ENCODE data around the gene EXT2. TPM values are rescaled to one million over a fixed set of nuclear protein-coding genes. Genes with fewer than 3 reads are reported as not detected.

EXT2 gene
- polyA plus RNA-seq, 1 donor from 2014 or later: 77.5 TPM

DNA sequence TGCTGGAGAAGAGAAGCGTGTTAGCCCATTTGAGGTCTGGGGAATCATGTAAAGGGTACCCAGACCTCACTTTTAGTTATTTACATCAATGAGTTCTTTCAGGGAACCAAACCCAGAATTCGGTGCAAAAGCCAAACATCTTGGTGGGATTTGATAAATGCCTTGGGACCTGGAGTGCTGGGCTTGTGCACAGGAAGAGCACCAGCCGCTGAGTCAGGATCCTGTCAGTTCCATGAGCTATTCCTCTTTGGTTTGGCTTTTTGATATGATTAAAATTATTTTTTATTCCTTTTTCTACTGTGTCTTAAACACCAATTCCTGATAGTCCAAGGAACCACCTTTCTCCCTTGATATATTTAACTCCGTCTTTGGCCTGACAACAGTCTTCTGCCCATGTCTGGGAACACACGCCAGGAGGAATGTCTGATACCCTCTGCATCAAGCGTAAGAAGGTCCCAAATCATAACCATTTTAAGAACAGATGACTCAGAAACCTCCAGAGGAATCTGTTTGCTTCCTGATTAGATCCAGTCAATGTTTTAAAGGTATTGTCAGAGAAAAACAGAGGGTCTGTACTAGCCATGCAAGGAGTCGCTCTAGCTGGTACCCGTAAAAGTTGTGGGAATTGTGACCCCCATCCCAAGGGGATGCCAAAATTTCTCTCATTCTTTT, 149.3 kb downstream of the EXT2 start:
- Histone ChIP-seq H3K4me2 (ENCODE audit: low read length) (no peak overlapping the region), H3K27me3 (ENCODE audit: insufficient read depth, low read depth, low read length) (no peaks in the 10 kb centered on the region), H3K9me2 (ENCODE audit: insufficient read depth, low read length) (no peaks in the 10 kb centered on the region), H3K36me3 (ENCODE audit: insufficient read depth, low read length) (no peaks in the 10 kb centered on the region), H3F3A (ENCODE audit: insufficient read depth, low read length, poor library complexity, severe bottlenecking) (no peaks in the 10 kb centered on the region), H2AFZ (ENCODE audit: low read depth, low read length) (no peak overlapping the region), H4K20me1 (ENCODE audit: insufficient read depth) (no peaks in the 10 kb centered on the region), H3K4me3 (ENCODE audit: low read length) (no peak overlapping the region), H3K27ac (ENCODE audit: low read length) (no peak overlapping the region), H3K79me2 (replicated peaks; ENCODE audit: insufficient read depth, low read length) (no peaks in the 10 kb centered on the region), H3K9me3 (ENCODE audit: low read length) (no peaks in the 10 kb centered on the region), H3K9ac (ENCODE audit: low read length) (no peak overlapping the region)
- no peak for TF ChIP-seq EZH2 (IDR thresholded peaks at IDR 0.05; ENCODE audit: borderline replicate concordance, insufficient read depth, low read length, poor library complexity, severe bottlenecking)
- no peak for TF ChIP-seq TAF1 (IDR thresholded peaks at IDR 0.05; ENCODE audit: low read depth)
- no peak for TF ChIP-seq SMC3 (conservative IDR thresholded peaks at IDR 0.05; ENCODE audit: poor library complexity)
- TF ChIP-seq POLR2AphosphoS5 (IDR thresholded peaks at IDR 0.05): no peak
- TF ChIP-seq, protein P1, sequence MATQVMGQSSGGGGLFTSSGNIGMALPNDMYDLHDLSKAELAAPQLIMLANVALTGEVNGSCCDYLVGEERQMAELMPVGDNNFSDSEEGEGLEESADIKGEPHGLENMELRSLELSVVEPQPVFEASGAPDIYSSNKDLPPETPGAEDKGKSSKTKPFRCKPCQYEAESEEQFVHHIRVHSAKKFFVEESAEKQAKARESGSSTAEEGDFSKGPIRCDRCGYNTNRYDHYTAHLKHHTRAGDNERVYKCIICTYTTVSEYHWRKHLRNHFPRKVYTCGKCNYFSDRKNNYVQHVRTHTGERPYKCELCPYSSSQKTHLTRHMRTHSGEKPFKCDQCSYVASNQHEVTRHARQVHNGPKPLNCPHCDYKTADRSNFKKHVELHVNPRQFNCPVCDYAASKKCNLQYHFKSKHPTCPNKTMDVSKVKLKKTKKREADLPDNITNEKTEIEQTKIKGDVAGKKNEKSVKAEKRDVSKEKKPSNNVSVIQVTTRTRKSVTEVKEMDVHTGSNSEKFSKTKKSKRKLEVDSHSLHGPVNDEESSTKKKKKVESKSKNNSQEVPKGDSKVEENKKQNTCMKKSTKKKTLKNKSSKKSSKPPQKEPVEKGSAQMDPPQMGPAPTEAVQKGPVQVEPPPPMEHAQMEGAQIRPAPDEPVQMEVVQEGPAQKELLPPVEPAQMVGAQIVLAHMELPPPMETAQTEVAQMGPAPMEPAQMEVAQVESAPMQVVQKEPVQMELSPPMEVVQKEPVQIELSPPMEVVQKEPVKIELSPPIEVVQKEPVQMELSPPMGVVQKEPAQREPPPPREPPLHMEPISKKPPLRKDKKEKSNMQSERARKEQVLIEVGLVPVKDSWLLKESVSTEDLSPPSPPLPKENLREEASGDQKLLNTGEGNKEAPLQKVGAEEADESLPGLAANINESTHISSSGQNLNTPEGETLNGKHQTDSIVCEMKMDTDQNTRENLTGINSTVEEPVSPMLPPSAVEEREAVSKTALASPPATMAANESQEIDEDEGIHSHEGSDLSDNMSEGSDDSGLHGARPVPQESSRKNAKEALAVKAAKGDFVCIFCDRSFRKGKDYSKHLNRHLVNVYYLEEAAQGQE (IDR thresholded peaks at IDR 0.05; ENCODE audit: borderline replicate concordance): no peak
- no peak for TF ChIP-seq MXI1 (conservative IDR thresholded peaks at IDR 0.05; ENCODE audit: poor library complexity, severe bottlenecking)
- TF ChIP-seq RAD21 (conservative IDR thresholded peaks at IDR 0.05): no peak
- TF ChIP-seq, protein P2, sequence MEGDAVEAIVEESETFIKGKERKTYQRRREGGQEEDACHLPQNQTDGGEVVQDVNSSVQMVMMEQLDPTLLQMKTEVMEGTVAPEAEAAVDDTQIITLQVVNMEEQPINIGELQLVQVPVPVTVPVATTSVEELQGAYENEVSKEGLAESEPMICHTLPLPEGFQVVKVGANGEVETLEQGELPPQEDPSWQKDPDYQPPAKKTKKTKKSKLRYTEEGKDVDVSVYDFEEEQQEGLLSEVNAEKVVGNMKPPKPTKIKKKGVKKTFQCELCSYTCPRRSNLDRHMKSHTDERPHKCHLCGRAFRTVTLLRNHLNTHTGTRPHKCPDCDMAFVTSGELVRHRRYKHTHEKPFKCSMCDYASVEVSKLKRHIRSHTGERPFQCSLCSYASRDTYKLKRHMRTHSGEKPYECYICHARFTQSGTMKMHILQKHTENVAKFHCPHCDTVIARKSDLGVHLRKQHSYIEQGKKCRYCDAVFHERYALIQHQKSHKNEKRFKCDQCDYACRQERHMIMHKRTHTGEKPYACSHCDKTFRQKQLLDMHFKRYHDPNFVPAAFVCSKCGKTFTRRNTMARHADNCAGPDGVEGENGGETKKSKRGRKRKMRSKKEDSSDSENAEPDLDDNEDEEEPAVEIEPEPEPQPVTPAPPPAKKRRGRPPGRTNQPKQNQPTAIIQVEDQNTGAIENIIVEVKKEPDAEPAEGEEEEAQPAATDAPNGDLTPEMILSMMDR (IDR thresholded peaks at IDR 0.05; ENCODE audit: poor library complexity, severe bottlenecking): no peak
- no peak for TF ChIP-seq EP300 (conservative IDR thresholded peaks at IDR 0.05; ENCODE audit: poor library complexity, severe bottlenecking)

DNA sequence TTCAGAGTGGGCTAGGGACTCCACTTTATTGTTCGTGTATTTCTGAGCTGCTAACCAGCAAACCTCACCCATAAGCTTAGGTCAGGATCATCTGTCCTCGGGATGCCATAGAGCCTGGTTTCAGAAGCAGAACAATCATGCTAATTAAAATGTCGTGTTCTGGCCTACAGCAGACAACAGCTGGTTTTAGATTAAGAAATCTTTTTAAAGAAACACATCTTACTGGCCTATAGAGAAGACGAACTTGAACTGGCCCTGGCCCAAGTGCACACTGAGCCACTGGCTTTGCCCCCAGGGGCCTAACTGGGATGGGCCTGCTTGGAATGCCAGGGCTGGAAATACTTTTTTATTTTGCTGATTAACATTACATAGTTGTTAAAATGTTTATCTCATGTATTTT, 151.2 kb downstream of the EXT2 start:
- Histone ChIP-seq H3F3A (ENCODE audit: insufficient read depth, low read length, poor library complexity, severe bottlenecking) (no peaks in the 10 kb centered on the region), H4K20me1 (ENCODE audit: insufficient read depth) (no peaks in the 10 kb centered on the region), H3K27ac (ENCODE audit: low read length) (no peak overlapping the region), H3K36me3 (ENCODE audit: insufficient read depth, low read length) (no peaks in the 10 kb centered on the region), H2AFZ (ENCODE audit: low read depth, low read length) (no peak overlapping the region), H3K79me2 (replicated peaks; ENCODE audit: insufficient read depth, low read length) (no peaks in the 10 kb centered on the region), H3K27me3 (ENCODE audit: insufficient read depth, low read depth, low read length) (no peaks in the 10 kb centered on the region), H3K4me3 (ENCODE audit: low read length) (no peak overlapping the region), H3K9ac (ENCODE audit: low read length) (no peak overlapping the region), H3K9me3 (ENCODE audit: low read length) (no peaks in the 10 kb centered on the region), H3K9me2 (ENCODE audit: insufficient read depth, low read length) (no peaks in the 10 kb centered on the region), H3K4me2 (ENCODE audit: low read length) (no peak overlapping the region)
- no peak for TF ChIP-seq MXI1 (conservative IDR thresholded peaks at IDR 0.05; ENCODE audit: poor library complexity, severe bottlenecking)
- no peak for TF ChIP-seq EZH2 (IDR thresholded peaks at IDR 0.05; ENCODE audit: borderline replicate concordance, insufficient read depth, low read length, poor library complexity, severe bottlenecking)
- TF ChIP-seq, protein P1 (IDR thresholded peaks at IDR 0.05; ENCODE audit: borderline replicate concordance): no peak
- no peak for TF ChIP-seq EP300 (conservative IDR thresholded peaks at IDR 0.05; ENCODE audit: poor library complexity, severe bottlenecking)
- TF ChIP-seq TAF1 (IDR thresholded peaks at IDR 0.05; ENCODE audit: low read depth): no peak
- TF ChIP-seq SMC3 (conservative IDR thresholded peaks at IDR 0.05; ENCODE audit: poor library complexity): no peak
- no peak for TF ChIP-seq POLR2AphosphoS5 (IDR thresholded peaks at IDR 0.05)
- TF ChIP-seq, protein P2 (IDR thresholded peaks at IDR 0.05; ENCODE audit: poor library complexity, severe bottlenecking): no peak
- TF ChIP-seq RAD21 (conservative IDR thresholded peaks at IDR 0.05): no peak

Data from neural cell (in vitro differentiated cells).